HG02973 (cell line): Measurements from ENCODE around the gene SCARF1.

Source experiments
- ATAC-seq: cut with Tn5 transposase; IDR thresholded peaks from one replicate; pipeline ENCODE4 v1.9.1; 2021; ENCODE audit warnings: moderate library complexity; ENCODE audit not compliant: unreplicated experiment

SCARF1 gene

DNA sequence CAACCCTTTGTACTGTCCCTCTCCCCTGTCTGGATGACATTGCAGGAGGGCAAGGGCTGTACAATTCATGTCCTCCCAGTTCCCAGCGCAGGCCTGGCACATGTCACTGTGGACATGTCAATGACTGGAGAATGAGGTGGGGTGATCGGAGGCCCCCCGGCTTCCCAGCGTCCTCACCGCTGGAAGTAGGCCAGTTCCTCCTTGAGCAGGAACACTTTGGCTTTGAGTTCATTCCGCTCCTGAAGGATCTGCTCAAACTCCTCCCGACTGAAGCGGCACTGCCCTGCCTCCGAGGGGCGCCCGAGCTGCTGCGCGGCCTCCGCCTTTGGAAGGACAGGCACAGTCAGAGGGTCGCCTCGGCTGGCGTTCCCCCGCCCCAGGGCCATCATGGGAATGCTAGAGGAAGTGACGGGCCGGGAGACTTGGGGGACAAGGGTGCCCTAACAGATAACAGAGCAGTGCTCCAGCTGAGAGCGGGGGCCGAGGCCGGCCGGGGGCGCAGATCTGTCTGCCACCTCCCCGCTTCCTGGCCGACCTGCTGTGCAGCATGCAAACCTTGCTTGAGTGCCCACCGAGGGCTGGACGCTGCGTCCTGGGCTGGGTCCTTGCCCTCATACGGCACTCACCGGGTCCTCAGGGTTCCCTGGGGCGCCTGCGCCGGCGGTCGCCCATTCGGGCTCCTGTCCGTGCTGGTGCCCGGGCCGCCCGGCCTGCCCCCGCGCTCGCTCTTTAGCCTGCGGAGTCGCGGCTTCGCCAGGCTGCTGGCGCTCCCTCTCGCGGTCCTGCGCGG is 2.8 kb upstream of the SCARF1 start:
- ATAC-seq, result peak; percentile 2

DNA sequence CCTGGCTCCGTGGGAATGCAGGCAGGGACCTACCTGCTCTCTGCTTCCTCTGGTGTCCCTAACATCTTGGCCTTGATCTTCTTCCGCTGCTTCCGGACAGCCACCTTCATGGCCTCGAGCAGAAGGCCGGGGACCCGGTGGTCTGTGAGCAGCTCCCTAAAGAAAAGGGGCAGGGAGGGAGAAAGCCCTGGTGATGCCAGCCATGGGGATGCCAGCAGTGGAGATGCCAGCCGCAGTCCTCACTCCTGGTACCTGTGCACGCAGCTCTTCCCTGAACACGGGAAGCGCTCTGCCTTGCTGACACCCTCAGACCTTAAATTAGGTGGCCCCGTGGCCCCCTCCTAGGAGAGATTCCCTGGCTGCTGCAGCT is 2.3 kb upstream of the SCARF1 start:
- ATAC-seq, result no peak

DNA sequence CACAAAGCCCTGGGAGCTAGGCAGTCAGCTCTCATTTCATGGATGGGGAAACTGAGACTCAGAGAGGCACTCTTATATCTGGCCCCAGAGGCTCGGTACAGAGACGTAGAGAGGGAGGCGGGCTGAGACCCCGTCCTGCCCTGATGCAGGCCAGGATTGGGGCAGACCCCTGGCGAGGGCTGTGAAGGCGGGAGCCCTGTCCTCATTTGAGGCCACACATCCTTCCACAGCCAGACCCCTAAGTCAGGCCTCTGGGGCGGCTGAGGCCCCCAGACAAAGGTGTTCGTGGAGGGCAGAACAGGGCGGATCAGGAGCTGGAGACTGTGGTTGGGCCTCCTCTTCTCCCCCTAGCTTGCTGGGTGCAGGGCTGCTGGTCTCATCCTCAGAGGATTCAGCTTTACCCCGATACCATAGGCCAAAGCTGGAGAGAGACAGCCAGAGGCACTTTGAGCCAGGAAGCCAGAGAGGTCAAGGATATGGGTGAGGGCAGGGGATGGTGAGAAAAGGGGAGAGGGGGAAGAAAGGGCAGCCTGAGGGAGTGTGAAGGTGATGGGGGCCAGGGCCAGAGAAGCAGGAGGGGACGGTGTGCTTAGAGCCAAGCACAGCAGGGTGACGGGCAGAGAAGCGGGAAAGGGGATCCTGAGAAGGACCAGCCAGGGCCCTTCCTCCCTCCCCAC is 805 bp upstream of the SCARF1 start:
- no peak for ATAC-seq

DNA sequence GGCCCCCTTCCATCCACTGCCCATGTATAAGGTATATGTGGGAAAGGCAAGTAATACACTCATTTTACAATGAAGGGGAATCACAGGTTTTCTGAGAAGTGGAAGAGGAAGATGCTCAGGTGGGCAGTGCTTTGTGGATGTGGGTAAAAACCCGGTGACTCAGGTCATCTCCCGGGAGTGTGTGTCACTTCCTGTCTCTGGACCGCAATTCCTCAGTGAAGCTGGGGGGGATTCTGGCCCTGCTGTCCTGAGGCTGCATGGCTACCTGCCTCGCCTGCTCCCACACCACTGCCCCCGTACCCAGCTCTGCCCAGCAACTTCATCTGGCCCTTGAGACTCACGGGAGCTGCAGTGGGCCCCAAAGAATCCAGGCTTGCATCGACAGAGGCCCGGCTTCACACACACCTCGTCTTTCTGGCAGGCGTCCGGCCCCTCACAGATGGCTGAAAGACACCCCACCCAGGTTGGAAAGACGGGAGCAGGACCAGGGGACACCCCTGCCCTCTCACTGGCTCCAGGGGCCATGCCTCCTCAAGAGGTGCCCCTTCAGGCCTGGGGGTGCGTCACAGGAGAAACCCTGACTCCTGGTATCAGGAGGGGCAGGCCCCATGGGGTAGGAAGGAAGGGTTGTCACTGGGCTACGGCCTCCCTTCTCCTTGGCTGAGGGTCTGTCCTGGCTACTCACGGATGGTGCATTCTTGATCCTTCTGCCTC is 882 bp downstream of the SCARF1 start:
- ATAC-seq, result no peak

DNA sequence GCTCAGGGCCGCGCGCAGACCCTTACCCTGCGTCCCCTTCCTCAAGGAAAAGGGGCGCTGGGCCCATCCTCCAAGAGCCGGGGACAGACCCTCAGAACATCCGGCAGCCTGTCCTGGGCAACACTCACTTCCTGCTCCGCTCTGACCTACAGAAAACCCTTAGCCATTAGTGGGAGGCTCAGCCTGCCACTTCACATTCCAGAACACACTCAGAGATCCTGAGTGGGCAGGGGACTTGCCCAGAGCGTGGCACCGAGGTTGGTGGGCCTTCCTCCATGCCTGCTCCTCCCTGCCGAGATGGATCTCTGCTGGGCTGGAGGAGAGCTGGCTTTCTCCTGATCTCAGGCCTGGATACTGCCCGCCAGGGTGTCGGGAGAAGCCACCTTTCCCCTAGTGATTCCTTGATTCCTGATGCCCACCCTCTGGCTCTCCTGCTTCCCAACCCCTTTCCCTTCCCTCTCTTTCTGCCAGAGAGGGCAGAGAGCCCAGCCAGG is 1.5 kb downstream of the SCARF1 start:
- ATAC-seq, result no peak

DNA sequence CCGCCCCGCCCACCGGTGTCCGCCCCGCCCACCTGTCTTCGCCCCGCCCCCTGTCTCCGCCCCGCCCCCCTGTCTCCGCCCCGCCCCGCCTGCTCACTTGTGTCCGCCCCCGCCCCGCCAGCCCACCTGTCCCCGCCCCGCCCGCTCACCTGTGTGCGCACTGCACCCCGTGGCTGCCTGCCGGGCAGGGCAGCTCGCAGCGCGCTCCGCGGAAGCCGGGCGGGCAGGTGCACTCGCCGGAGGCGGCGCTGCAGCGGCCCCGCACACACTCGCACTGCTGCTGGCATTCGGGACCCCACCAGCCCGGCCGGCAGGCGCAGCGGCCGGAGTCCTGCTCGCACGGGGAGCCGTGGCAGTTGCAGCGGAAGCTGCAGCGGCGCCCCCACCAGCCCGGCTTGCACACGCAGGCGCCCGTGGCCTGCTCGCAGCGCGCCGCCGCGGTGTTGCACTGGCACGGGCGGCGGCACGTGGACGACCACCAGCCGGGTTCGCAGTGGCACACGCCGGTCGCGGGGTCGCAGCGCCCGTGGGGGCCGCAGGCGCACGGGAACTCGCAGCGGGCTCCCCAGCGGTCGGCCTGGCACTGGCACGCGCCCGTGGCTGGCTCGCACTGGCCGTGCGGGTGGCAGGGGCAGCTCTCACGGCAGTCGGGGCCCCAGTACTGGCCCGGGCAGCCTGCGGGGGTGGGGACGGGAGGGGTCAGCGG is 2.1 kb downstream of the SCARF1 start:
- ATAC-seq, result no peak

DNA sequence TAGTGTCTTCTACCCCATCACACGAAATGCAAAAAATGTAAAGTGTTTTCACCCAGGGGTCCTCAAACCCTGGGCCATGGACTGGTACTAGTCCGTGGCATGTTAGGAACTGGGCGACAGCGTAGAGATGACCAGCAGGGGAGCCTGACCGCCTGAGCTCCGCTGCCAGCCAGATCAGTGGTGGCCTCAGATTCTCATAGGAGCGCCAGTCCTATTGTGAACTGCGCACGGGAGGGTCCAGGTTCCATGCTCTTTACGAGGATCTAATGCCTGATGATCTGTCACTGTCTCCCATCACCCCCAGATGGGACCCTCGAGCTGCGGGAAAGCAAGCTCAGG is 4.5 kb downstream of the SCARF1 start:
- ATAC-seq, result no peak

DNA sequence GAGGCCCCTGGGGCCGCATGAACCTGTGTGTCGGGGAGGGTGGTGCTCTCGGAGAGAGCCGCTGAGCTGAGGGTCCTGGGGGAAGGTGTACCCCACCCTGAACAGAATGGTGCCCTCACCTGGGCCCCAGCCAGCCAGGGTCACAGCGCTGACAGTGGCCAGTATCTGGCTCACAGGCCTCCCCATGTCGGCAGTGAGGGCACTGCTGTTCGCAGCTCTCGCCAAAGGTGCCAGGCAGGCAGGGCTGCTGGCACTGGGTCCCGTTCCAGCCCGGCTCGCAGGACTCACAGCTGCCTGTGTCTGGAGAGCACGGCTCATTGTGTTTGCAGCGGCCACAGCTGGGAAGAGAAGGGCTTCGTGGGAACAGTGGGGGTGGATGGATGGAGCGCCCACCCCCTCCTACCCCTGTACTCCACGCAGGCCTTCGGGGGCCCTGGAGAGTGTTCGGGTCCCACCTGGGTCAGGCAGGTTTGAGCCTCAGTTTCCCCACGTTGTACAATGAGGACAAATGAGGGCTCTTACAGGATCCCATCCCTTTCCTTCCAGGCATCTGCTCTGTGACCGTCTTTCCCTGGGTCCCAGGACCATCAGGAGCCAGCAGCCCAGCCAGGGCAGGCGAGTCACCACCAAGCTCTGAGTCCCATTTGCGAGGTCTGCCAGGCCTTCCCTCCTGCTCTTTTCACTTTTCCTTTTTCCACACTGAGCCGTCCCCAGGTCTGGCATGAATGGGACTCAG is 5.0 kb downstream of the SCARF1 start:
- ATAC-seq, result no peak

DNA sequence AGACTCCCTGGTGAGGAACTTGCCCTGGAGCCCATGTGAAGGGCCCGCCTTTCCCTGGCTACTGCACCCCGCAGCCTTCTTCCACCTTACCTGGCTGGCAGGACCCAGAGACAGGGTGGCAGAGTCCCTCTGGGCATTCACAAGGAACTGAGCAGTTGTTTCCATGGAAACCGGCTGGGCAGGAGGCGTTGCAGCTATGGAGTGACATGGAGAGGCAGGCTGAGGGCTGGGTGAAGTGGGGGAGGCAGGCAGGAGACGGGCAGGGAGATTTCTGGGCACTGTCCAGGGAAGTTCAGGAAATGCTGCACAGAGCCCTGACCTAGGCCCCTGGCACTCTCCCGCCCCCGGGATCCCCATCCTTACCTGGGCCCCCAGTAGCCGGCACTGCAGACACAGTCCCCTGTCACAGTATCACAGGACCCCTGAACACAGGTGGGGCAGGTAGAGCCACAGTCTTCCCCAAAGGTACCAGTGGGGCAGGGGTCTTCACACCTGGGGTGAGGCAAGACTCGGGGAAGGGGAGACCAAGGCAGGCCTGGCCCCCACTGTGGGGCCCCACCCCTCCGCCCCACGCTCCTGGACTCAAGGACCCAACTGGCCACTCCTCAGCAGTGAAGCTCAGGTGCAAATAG is 5.9 kb downstream of the SCARF1 start:
- no peak for ATAC-seq

DNA sequence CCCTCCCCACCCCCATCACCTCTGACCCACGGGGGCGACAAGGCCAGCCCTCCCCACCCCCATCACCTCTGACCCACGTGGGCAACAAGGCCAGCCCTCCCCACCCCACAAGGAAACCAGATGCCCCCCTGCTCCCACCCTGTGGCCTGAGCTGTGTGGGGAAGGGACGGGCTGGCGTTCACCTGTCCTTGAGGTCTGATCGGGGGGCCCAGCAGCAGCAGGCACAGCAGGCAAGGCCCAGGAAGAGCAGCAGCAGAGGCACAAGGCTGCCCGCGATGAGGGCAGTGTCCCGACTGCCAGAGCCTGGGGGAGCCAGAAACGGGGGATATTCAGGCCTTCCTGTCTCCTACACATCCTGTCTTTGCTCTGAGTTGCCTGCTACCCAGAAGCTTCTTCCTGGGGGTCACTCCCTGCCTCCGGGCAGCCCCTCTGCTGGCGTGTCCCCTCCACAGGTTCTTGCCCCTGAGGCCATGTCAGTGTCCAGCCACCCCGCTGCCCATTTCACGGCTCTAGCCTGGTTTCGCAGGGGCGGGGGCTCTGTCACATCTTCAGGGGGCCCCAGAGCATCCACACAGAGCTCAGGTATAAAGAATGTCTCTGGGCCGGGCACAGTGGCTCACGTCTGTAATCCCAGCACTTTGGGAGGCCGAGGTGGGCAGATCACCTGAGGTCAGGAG is 6.8 kb downstream of the SCARF1 start:
- ATAC-seq, result no peak

DNA sequence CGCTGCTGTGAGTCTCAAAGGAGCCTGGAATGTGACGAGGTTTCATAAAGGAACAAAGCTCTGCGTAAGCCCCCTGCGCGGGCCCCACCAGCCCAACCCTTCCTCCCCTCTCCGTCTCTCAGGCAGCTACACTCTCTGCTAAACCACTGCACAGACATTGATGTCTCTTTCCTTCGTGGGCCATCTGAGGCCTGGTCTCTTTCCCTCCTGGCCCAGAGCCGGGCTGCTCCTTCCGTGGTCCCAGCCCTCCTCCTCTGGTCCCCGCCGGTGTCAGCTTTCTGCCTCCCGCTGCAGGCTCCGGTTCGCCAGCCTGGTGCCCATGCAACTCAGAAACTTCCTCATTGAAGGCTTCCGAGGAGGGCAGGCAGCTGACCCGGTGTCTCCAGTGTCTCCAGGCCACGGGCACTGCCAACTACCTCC is 7.4 kb downstream of the SCARF1 start:
- no peak for ATAC-seq

DNA sequence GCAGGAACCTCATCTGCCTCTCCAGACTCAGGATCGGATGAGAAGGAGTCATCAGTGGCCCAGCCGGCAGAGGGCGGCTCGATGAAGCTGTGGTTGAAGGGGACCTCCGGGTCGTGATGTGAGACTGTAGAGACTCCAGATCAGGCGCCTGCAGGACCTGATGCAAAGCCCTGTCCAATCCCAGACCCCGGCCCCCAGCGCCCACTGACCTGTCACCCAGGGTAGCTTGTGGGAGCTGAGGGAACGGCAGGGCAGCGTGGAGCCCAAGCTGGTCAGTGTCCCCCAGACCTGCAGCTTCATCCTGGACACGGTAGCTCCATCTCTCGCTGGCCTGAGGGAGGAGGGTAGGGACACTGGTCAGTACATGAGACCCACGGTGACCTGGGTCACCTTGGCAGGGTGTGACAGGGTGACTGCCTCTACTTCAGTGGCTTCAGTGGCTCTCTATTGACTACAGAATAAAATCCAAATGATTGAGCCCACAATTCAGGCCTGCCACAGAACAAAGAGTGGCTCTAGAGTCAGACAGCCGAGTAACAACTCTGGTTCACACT is 8.7 kb downstream of the SCARF1 start:
- ATAC-seq, result no peak

DNA sequence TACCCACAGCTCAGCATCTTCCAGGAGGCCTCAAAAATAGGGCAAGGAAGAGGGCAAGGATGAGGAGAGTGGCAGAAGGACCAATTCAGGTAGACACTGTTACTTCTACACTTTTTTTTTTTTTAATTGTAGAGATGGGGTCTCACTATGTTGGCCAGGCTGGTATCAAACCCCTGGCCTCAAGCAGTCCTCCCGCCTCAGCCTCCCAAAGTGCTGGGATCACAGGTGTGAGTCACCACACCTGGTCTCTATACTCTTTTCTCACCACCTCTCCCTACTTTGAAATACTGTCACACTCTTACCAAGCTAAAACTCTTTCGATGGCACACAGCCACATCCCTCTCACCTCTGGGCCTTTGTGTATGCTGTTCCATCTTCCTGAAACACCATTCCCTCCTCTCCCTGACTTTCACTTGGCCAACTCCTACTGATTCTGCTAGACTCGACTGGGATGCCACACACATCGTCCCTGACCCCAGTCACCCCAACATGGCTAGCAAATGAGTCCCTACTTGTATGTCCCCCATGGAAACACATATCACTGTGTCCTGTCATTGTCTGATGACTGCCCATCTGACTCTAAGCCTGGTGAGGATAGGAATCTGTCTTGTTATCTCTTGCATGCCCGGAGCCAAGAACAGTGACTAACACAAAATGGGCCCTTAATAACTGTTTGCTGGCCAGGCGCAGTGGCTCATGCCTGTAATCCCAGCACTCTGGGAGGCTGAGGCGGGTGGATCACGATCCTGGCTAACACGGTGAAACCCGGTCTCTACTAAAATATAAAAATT is 9.7 kb downstream of the SCARF1 start:
- ATAC-seq, result no peak

DNA sequence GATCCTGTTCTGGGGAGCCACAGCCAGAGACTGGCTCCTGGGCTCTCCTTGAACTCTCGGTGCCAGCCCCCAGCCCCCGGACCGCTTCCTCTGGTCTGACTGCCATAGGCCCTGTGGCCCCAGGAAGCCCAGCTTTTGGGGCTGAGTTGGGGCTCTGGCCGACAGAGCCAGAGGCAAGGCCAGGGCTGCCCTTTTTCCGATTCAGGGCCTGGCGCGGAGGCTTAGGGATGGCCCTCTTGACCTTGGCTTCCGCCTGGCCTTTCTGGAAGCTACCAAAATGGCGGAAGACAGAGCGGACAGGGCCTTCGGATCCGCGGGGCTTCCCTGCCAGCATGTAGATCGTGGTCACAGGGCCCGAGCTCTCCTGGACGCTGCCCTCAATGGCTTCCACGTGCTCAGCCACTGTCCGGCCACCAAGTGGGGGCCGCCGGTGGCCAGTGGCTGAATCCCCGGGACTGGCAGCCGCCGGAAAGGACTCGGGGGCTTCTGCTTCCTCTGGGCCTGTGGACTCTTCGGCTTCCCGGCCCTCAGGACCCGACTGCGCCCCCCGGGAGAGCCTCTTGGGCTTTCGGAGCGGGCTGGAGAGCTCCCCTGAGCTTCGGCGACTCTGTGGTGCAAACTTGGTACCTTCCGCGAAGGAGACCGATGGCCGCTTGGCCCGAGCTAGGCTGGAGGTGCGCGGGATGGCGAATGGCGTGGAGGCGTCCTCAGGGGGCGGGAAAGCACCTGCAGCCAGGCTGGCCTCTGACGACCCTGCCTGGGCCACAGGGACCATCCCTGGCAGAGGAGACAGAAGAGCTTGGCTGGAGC is 10.5 kb downstream of the SCARF1 start:
- ATAC-seq, result no peak

DNA sequence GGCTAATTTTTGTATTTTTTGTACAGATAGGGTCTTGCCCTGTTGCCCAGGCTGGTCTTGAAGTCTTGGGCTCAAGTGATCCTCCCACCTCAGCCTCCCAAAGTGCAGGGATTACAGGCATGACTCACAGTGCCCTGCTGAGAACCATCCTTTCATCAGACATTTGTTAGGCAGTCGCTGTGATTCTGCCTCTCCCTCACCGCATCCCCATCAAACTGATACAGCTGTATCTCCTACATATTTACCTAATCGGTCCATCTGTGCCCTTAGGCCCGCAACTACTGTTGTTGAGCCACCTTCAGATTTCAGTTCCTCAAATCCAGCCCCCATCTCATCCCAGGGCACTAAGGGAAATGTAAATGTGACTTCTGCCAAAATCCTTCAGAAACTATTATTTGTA is 14.9 kb downstream of the SCARF1 start:
- ATAC-seq, result no peak

DNA sequence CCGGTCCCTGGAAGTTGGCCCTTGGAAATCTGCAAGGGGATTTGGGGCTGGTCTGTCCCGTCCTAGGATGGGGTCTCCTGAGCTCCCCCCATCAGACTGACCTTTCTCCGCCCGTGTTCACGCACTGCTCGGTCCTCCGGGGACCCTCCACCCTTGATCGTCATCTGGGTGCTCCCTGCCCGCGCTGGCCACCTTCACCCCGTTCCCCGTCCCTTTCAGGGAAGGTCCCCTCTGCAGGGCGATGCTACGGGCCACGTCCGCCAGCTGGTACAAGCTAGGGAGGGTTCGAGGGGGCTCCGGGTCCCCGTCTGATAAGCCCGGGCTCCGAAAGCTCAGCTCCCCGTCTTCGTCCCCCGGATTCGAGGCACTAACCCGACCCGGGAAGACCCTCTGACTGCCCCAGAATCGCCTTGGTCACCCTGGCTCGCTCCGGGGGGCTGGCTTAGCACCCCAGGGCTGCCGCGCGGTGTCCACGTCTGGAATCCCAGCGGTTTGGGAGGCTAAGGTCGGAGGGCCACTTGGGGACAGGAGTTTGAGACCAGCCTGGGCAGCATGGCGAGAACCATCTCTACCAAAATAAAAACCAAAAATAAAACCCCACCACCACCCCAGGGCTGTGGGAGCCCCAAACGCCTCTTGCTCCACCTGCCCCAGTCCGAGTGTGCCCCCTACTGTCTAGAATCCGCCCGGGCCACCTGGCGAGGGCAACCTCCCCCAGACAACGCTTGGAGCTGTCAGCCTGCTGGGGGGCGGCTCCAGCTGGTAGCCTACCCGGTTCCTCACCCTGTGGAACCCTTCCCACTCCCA is 15.8 kb downstream of the SCARF1 start:
- ATAC-seq, result no peak
